Measurements from ENCODE around the gene TDO2. TPM values are rescaled to one million over a fixed set of nuclear protein-coding genes. Genes with fewer than 3 reads are reported as not detected.

The TDO2 gene
- polyA plus RNA-seq, 3 donors: not detected

GRCh38 chr4:155906554-155907247, 3.2 kb downstream of the TDO2 start:
- peaks cover 0 to 2% (median 0%) of the 10 kb centered on the region in 7 donors for H3K9me3 Mint-ChIP-seq
- Histone ChIP-seq H2AFZ (ENCODE audit: insufficient read depth, low read depth, low read length, poor library complexity, severe bottlenecking) (no peak overlapping the region), H3K4me2 (replicated peaks; ENCODE audit: extremely low read depth, low read length, poor library complexity, severe bottlenecking) (no peak overlapping the region), H3K27ac (ENCODE audit: low read depth in 1 of 2, low read length in 2 of 2) (no peak overlapping the region), H4K20me1 (ENCODE audit: insufficient read depth, low read length) (no peaks in the 10 kb centered on the region), H3K36me3 (replicated peaks in 1 of 2; ENCODE audit: control insufficient read depth in 1 of 2, insufficient read depth in 2 of 2, low read length in 2 of 2) (no peaks in the 10 kb centered on the region), H3K9me3 (replicated peaks in 1 of 2; ENCODE audit: control insufficient read depth in 1 of 2, insufficient read depth in 1 of 2, low read length in 2 of 2) (no peaks in the 10 kb centered on the region), H3K9ac (ENCODE audit: insufficient read depth, low read length, poor library complexity, severe bottlenecking) (no peak overlapping the region), H3K27me3 (ENCODE audit: control insufficient read depth in 2 of 2, insufficient read depth in 2 of 2, low read length in 2 of 2) (no peaks in the 10 kb centered on the region), H3K4me3 (replicated peaks in 1 of 3; ENCODE audit: low read depth in 2 of 3, low read length in 3 of 3) (no peak overlapping the region), H3K79me2 (ENCODE audit: insufficient read depth, low read length) (no peaks in the 10 kb centered on the region), H3K4me1 (ENCODE audit: control insufficient read depth in 1 of 2, insufficient read depth in 2 of 2, low read length in 2 of 2) (no peaks in the 10 kb centered on the region)
- DNase-seq: no peak
- intact Hi-C loops (cut with micrococcal nuclease): no loop called here
- H3K4me3 Mint-ChIP-seq: no peak overlapping the region
- H3K27me3 Mint-ChIP-seq (ENCODE audit: low read depth in 3 of 3): no peaks in the 10 kb centered on the region
- TF ChIP-seq CTCF (IDR thresholded peaks at IDR 0.05): no peak
- WGBS (ENCODE audit: insufficient coverage): no CpG with 5 or more reads among the region's 6 CpGs
- H3K36me3 Mint-ChIP-seq: no peaks in the 10 kb centered on the region
- peaks cover 3% of the 10 kb centered on the region for H3K4me1 Mint-ChIP-seq
- H3K27ac Mint-ChIP-seq: no peak overlapping the region

- Histone ChIP-seq H3K4me3 (replicated peaks in 1 of 3; ENCODE audit: low read depth in 2 of 3, low read length in 3 of 3) (no peak overlapping the region), H4K20me1 (ENCODE audit: insufficient read depth, low read length) (no peaks in the 10 kb centered on the region), H3K27me3 (ENCODE audit: control insufficient read depth in 2 of 2, insufficient read depth in 2 of 2, low read length in 2 of 2) (no peaks in the 10 kb centered on the region), H3K9ac (ENCODE audit: insufficient read depth, low read length, poor library complexity, severe bottlenecking) (no peak overlapping the region), H3K4me1 (ENCODE audit: control insufficient read depth in 1 of 2, insufficient read depth in 2 of 2, low read length in 2 of 2) (no peaks in the 10 kb centered on the region), H3K9me3 (replicated peaks in 1 of 2; ENCODE audit: control insufficient read depth in 1 of 2, insufficient read depth in 1 of 2, low read length in 2 of 2) (no peaks in the 10 kb centered on the region), H3K4me2 (replicated peaks; ENCODE audit: extremely low read depth, low read length, poor library complexity, severe bottlenecking) (no peak overlapping the region), H3K79me2 (ENCODE audit: insufficient read depth, low read length) (no peaks in the 10 kb centered on the region), H3K36me3 (replicated peaks in 1 of 2; ENCODE audit: control insufficient read depth in 1 of 2, insufficient read depth in 2 of 2, low read length in 2 of 2) (no peaks in the 10 kb centered on the region), H3K27ac (ENCODE audit: low read depth in 1 of 2, low read length in 2 of 2) (no peak overlapping the region), H2AFZ (ENCODE audit: insufficient read depth, low read depth, low read length, poor library complexity, severe bottlenecking) (no peak overlapping the region)
- Mint-ChIP-seq H3K9me3 (peaks cover 0 to 2% (median 0%) of the 10 kb centered on the region in 7 donors), H3K4me3 (no peak overlapping the region), H3K27ac (no peak overlapping the region), H3K4me1 (peaks cover 3% of the 10 kb centered on the region), H3K27me3 (ENCODE audit: low read depth in 3 of 3) (no peaks in the 10 kb centered on the region), H3K36me3 (no peaks in the 10 kb centered on the region)
- intact Hi-C loops (cut with micrococcal nuclease): no loop called here
- TF ChIP-seq CTCF (IDR thresholded peaks at IDR 0.05): no peak
- no CpG with 5 or more reads among the region's 1 CpG for WGBS (ENCODE audit: insufficient coverage)
- DNase-seq: no peak
These were observed 4.1 kb downstream of the TDO2 start for GRCh38 chr4:155907556-155907955.

Data from CD14-positive monocyte (primary cell).